ENCODE data around the gene ABCG1.
A peak's percentile ranks its signal among the peaks of the same experiment; 100 is the strongest.

Gene ABCG1

GRCh38 chr21:42294273-42294880, 75.4 kb downstream of the ABCG1 start:
- Histone ChIP-seq H3K9me3 (replicated peaks in 1 of 2; ENCODE audit: control insufficient read depth in 2 of 2, insufficient read depth in 1 of 2, low read depth in 1 of 2, low read length in 2 of 2) (peaks cover 0 to 6% of the 10 kb centered on the region in 2 donors), H2BK120ac (ENCODE audit: low read depth, low read length) (no peak overlapping the region), H4K91ac (ENCODE audit: low read depth, low read length, poor library complexity) (peak overlapping the region; percentile 75), H3K27me3 (ENCODE audit: control insufficient read depth in 3 of 3, insufficient read depth in 3 of 3, low read depth in 1 of 3, low read length in 3 of 3) (peaks cover 0 to 4% (median 0%) of the 10 kb centered on the region in 3 experiments), H3K9ac (ENCODE audit: low read depth, low read length, poor library complexity) (no peak overlapping the region), H2BK15ac (ENCODE audit: low read length) (no peak overlapping the region), H3K14ac (ENCODE audit: low read length) (no peak overlapping the region), H2BK12ac (ENCODE audit: low read length) (no peak overlapping the region), H3K36me3 (replicated peaks in 1 of 2; ENCODE audit: control insufficient read depth in 2 of 2, insufficient read depth in 2 of 2, low read length in 2 of 2) (peaks cover 0 to 2% of the 10 kb centered on the region in 2 donors), H3K4me3 (ENCODE audit: low read length in 2 of 2) (no peak overlapping the region), H3K4me2 (ENCODE audit: insufficient read depth, low read length, poor library complexity, severe bottlenecking) (no peak overlapping the region), H3K4me1 (ENCODE audit: control insufficient read depth in 2 of 2, insufficient read depth in 1 of 2, low read depth in 1 of 2, low read length in 2 of 2) (peaks cover 0 to 7% of the 10 kb centered on the region in 2 donors), H3K18ac (ENCODE audit: low read length) (peak overlapping the region; percentile 65), H2BK5ac (ENCODE audit: low read length) (no peak overlapping the region), H4K8ac (ENCODE audit: low read depth, low read length) (no peak overlapping the region), H2AK5ac (ENCODE audit: low read depth, low read length) (peak overlapping the region; percentile 43), H2AFZ (ENCODE audit: low read length) (no peak overlapping the region), H3K23ac (ENCODE audit: low read depth, low read length, poor library complexity) (peak overlapping the region; percentile 19), H3K4ac (ENCODE audit: low read length) (no peak overlapping the region), H3K79me1 (ENCODE audit: low read depth, low read length) (no peaks in the 10 kb centered on the region), H3K27ac (replicated peaks; ENCODE audit: low read length) (no peak overlapping the region)
- whole genome bisulfite sequencing, 2 donors (ENCODE audit: extremely low coverage in 2 of 2, insufficient read length in 2 of 2, insufficient replicate concordance in 1 of 2) = no CpG with 5 or more reads among the region's 22 CpGs
- DNase-seq (ENCODE audit: low spot score) = no peak

GRCh38 chr21:42295845-42296244, 76.9 kb downstream of the ABCG1 start:
- no peak overlapping the region for H3K27ac ChIP-seq (replicated peaks; ENCODE audit: low read length)
- no peak overlapping the region for H3K4me3 ChIP-seq (ENCODE audit: low read length in 2 of 2)
- H3K36me3 ChIP-seq (replicated peaks in 1 of 2; ENCODE audit: control insufficient read depth in 2 of 2, insufficient read depth in 2 of 2, low read length in 2 of 2) = peaks cover 0 to 2% of the 10 kb centered on the region in 2 donors
- no CpG with 5 or more reads among the region's 15 CpGs for WGBS, 2 donors (ENCODE audit: extremely low coverage in 2 of 2, insufficient read length in 2 of 2, insufficient replicate concordance in 1 of 2)
- H4K8ac ChIP-seq (ENCODE audit: low read depth, low read length) = no peak overlapping the region
- H2BK15ac ChIP-seq (ENCODE audit: low read length) = no peak overlapping the region
- H2AK5ac ChIP-seq (ENCODE audit: low read depth, low read length) = no peak overlapping the region
- H2AFZ ChIP-seq (ENCODE audit: low read length) = no peak overlapping the region
- H3K4me2 ChIP-seq (ENCODE audit: insufficient read depth, low read length, poor library complexity, severe bottlenecking) = no peak overlapping the region
- peaks cover 0 to 4% (median 0%) of the 10 kb centered on the region in 3 experiments for H3K27me3 ChIP-seq (ENCODE audit: control insufficient read depth in 3 of 3, insufficient read depth in 3 of 3, low read depth in 1 of 3, low read length in 3 of 3)
- no peaks in the 10 kb centered on the region for H3K79me1 ChIP-seq (ENCODE audit: low read depth, low read length)
- H3K9me3 ChIP-seq (replicated peaks in 1 of 2; ENCODE audit: control insufficient read depth in 2 of 2, insufficient read depth in 1 of 2, low read depth in 1 of 2, low read length in 2 of 2) = peaks cover 0 to 5% of the 10 kb centered on the region in 2 donors
- H4K91ac ChIP-seq (ENCODE audit: low read depth, low read length, poor library complexity) = no peak overlapping the region
- H3K23ac ChIP-seq (ENCODE audit: low read depth, low read length, poor library complexity) = no peak overlapping the region
- H3K14ac ChIP-seq (ENCODE audit: low read length) = no peak overlapping the region
- H2BK5ac ChIP-seq (ENCODE audit: low read length) = no peak overlapping the region
- no peak overlapping the region for H3K4ac ChIP-seq (ENCODE audit: low read length)
- H3K4me1 ChIP-seq (ENCODE audit: control insufficient read depth in 2 of 2, insufficient read depth in 1 of 2, low read depth in 1 of 2, low read length in 2 of 2) = peaks cover 0 to 7% of the 10 kb centered on the region in 2 donors
- no peak for DNase-seq (ENCODE audit: low spot score)
- H2BK120ac ChIP-seq (ENCODE audit: low read depth, low read length) = no peak overlapping the region
- no peak overlapping the region for H3K9ac ChIP-seq (ENCODE audit: low read depth, low read length, poor library complexity)
- no peak overlapping the region for H2BK12ac ChIP-seq (ENCODE audit: low read length)
- no peak overlapping the region for H3K18ac ChIP-seq (ENCODE audit: low read length)

- Histone ChIP-seq H3K9ac (ENCODE audit: low read depth, low read length, poor library complexity) (no peak overlapping the region), H4K8ac (ENCODE audit: low read depth, low read length) (no peak overlapping the region), H3K4me3 (ENCODE audit: low read length in 2 of 2) (no peak overlapping the region), H3K4ac (ENCODE audit: low read length) (no peak overlapping the region), H2AK5ac (ENCODE audit: low read depth, low read length) (no peak overlapping the region), H2BK120ac (ENCODE audit: low read depth, low read length) (no peak overlapping the region), H3K9me3 (replicated peaks in 1 of 2; ENCODE audit: control insufficient read depth in 2 of 2, insufficient read depth in 1 of 2, low read depth in 1 of 2, low read length in 2 of 2) (peaks cover 0 to 5% of the 10 kb centered on the region in 2 donors), H3K79me1 (ENCODE audit: low read depth, low read length) (no peaks in the 10 kb centered on the region), H3K4me2 (ENCODE audit: insufficient read depth, low read length, poor library complexity, severe bottlenecking) (no peak overlapping the region), H2BK15ac (ENCODE audit: low read length) (no peak overlapping the region), H3K36me3 (replicated peaks in 1 of 2; ENCODE audit: control insufficient read depth in 2 of 2, insufficient read depth in 2 of 2, low read length in 2 of 2) (peaks cover 0 to 2% of the 10 kb centered on the region in 2 donors), H2BK12ac (ENCODE audit: low read length) (no peak overlapping the region), H3K14ac (ENCODE audit: low read length) (no peak overlapping the region), H3K23ac (ENCODE audit: low read depth, low read length, poor library complexity) (no peak overlapping the region), H3K18ac (ENCODE audit: low read length) (no peak overlapping the region), H2BK5ac (ENCODE audit: low read length) (no peak overlapping the region), H3K27me3 (ENCODE audit: control insufficient read depth in 3 of 3, insufficient read depth in 3 of 3, low read depth in 1 of 3, low read length in 3 of 3) (peaks cover 0 to 4% (median 0%) of the 10 kb centered on the region in 3 experiments), H3K4me1 (ENCODE audit: control insufficient read depth in 2 of 2, insufficient read depth in 1 of 2, low read depth in 1 of 2, low read length in 2 of 2) (peaks cover 0 to 7% of the 10 kb centered on the region in 2 donors), H2AFZ (ENCODE audit: low read length) (no peak overlapping the region), H4K91ac (ENCODE audit: low read depth, low read length, poor library complexity) (no peak overlapping the region), H3K27ac (replicated peaks; ENCODE audit: low read length) (no peak overlapping the region)
- WGBS, 2 donors (ENCODE audit: extremely low coverage in 2 of 2, insufficient read length in 2 of 2, insufficient replicate concordance in 1 of 2) = no CpG with 5 or more reads among the region's 7 CpGs
- DNase-seq (ENCODE audit: low spot score) = no peak
These were observed 77.6 kb downstream of the ABCG1 start for GRCh38 chr21:42296501-42296900.

- H3K4ac ChIP-seq (ENCODE audit: low read length) = no peak overlapping the region
- H2BK12ac ChIP-seq (ENCODE audit: low read length) = no peak overlapping the region
- H4K8ac ChIP-seq (ENCODE audit: low read depth, low read length) = no peak overlapping the region
- no peak overlapping the region for H3K23ac ChIP-seq (ENCODE audit: low read depth, low read length, poor library complexity)
- H3K27ac ChIP-seq (replicated peaks; ENCODE audit: low read length) = no peak overlapping the region
- peaks cover 0 to 4% of the 10 kb centered on the region in 2 donors for H3K9me3 ChIP-seq (replicated peaks in 1 of 2; ENCODE audit: control insufficient read depth in 2 of 2, insufficient read depth in 1 of 2, low read depth in 1 of 2, low read length in 2 of 2)
- H3K79me1 ChIP-seq (ENCODE audit: low read depth, low read length) = no peaks in the 10 kb centered on the region
- H3K9ac ChIP-seq (ENCODE audit: low read depth, low read length, poor library complexity) = no peak overlapping the region
- H2AFZ ChIP-seq (ENCODE audit: low read length) = no peak overlapping the region
- no peak overlapping the region for H2AK5ac ChIP-seq (ENCODE audit: low read depth, low read length)
- no peak for DNase-seq (ENCODE audit: low spot score)
- no peak overlapping the region for H2BK5ac ChIP-seq (ENCODE audit: low read length)
- no CpG with 5 or more reads among the region's 9 CpGs for WGBS, 2 donors (ENCODE audit: extremely low coverage in 2 of 2, insufficient read length in 2 of 2, insufficient replicate concordance in 1 of 2)
- no peak overlapping the region for H2BK120ac ChIP-seq (ENCODE audit: low read depth, low read length)
- no peak overlapping the region for H2BK15ac ChIP-seq (ENCODE audit: low read length)
- H3K36me3 ChIP-seq (replicated peaks in 1 of 2; ENCODE audit: control insufficient read depth in 2 of 2, insufficient read depth in 2 of 2, low read length in 2 of 2) = peaks cover 0 to 2% of the 10 kb centered on the region in 2 donors
- H3K4me3 ChIP-seq (ENCODE audit: low read length in 2 of 2) = no peak overlapping the region
- H3K27me3 ChIP-seq (ENCODE audit: control insufficient read depth in 3 of 3, insufficient read depth in 3 of 3, low read depth in 1 of 3, low read length in 3 of 3) = peaks cover 0 to 4% (median 2%) of the 10 kb centered on the region in 3 experiments
- H3K14ac ChIP-seq (ENCODE audit: low read length) = no peak overlapping the region
- peaks cover 0 to 11% of the 10 kb centered on the region in 2 donors for H3K4me1 ChIP-seq (ENCODE audit: control insufficient read depth in 2 of 2, insufficient read depth in 1 of 2, low read depth in 1 of 2, low read length in 2 of 2)
- no peak overlapping the region for H4K91ac ChIP-seq (ENCODE audit: low read depth, low read length, poor library complexity)
- H3K18ac ChIP-seq (ENCODE audit: low read length) = no peak overlapping the region
- H3K4me2 ChIP-seq (ENCODE audit: insufficient read depth, low read length, poor library complexity, severe bottlenecking) = no peak overlapping the region
These were observed 78.4 kb downstream of the ABCG1 start for GRCh38 chr21:42297377-42297776.

All from neuronal stem cell (in vitro differentiated cells).